GM12875 (cell line): ENCODE measurements around the gene POGZ.

Experiments used
- H3K4me3 ChIP-seq: one replicate; pipeline ENCODE4 v1.5.1; 2011; ENCODE audit warnings: low read depth, low read length, control low read depth
- CTCF ChIP-seq: IDR thresholded peaks from 2 replicates; pipeline ENCODE4 v1.5.1; 2011; ENCODE audit warnings: low read depth, mild to moderate bottlenecking, control low read depth, inconsistent platforms, low read length, moderate library complexity, borderline replicate concordance; ENCODE audit not compliant: insufficient read depth

Gene POGZ

GRCh38 chr1:151407304-151407703, 52.0 kb downstream of the POGZ start:
- no peak for TF ChIP-seq CTCF

DNA sequence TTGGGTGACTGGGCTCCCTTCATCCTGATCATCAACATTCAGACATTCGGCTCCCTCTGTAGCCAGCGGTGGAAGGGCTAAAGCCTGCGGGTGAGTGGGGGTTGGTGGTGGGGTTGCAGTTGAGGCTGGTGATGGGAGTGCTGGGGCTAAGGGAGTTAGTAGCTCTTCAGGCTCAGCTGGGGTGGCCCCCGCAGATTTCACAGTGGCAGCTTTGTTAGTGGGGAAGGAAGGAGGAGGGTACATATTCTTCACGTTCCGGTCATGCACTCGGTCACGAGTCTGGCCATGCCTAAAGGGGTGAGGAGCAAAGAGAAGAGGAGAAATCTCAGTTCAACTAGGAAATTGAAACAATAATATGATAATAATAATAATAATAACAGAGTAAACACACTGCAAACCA, 53.1 kb downstream of the POGZ start:
- no peak for TF ChIP-seq CTCF
- H3K4me3 ChIP-seq, result no peak overlapping the region

More at GRCh38 chr1:151407304-151407703, 52.0 kb downstream of the POGZ start:
- no peak overlapping the region for H3K4me3 ChIP-seq

GRCh38 chr1:151405187-151405951, 53.9 kb downstream of the POGZ start:
- TF ChIP-seq CTCF, result no peak
- no peak overlapping the region for H3K4me3 ChIP-seq

- no peak for TF ChIP-seq CTCF
- H3K4me3 ChIP-seq, result no peak overlapping the region
These were observed 55.7 kb downstream of the POGZ start for GRCh38 chr1:151403612-151404011.

DNA sequence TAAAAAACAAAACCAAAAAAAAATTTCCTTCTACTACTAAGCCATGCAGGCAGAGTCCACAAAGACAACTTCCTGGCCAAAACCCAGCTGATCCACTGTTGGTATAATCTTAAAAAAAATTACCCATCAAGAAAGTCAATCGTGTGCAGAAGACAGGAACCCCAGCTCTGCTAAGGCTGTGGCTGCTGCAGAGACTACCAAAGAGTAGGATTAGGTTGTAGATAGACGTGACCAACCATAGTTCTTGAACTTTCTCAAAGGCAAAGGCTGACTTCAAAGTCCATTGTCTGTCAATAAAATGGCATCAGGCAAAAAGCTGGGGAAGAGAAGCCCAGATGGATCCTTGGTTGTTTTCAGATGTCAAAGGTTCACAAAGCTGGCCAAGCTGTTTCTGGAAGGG, 56.5 kb downstream of the POGZ start:
- no peak for TF ChIP-seq CTCF

GRCh38 chr1:151401860-151402259, 57.4 kb downstream of the POGZ start:
- H3K4me3 ChIP-seq, result no peak overlapping the region
- TF ChIP-seq CTCF, result no peak

More for the DNA sequence above, 56.5 kb downstream of the POGZ start:
- no peak overlapping the region for H3K4me3 ChIP-seq

DNA sequence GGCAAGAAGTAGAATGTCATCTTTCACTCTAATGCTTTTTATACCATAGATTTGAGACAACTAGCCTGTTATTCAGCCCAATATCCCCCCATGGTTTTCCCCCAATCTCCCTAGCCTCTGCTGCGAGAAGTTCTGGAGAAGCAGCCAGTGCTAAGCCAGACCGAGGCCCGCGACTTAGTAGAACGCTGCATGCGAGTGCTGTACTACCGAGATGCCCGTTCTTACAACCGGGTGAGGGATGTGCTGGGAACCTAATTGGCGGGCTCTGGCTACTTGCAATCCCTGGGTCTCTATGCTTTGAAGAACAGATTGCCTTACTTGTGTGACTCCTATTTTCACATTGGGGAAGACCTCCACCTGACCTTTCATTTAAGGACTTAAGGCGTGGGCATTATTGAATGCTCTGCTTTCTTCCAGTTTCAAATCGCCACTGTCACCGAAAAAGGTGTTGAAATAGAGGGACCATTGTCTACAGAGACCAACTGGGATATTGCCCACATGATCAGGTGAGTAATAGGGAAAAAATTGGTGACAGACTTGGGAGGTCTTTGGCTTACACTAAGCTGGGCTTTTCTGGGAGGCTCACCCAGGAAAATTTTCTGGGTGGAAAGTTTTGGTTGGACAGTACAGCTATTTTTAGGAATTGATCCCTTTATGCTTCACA, 58.0 kb downstream of the POGZ start:
- TF ChIP-seq CTCF, result no peak
- H3K4me3 ChIP-seq, result no peak overlapping the region
